Calu3 (cell line): ENCODE data around the gene C12orf75. TPM values are rescaled to one million over a fixed set of nuclear protein-coding genes. Genes with fewer than 3 reads are reported as not detected.
A peak's percentile ranks its signal among the peaks of the same experiment; 100 is the strongest.

ENCODE experiments used
- BruUV-seq: library from RNA; stranded (reverse); fragments of 400-500 nt; replicated peaks from 2 replicates; lab custom pipeline; 2021; lab: Mats Ljungman, UMichigan
- CTCF ChIA-PET: fragments of 300-600 bp; sonication (Branson Sonifier 250); formaldehyde crosslinking; loops from one replicate; lab custom pipeline; 2022; ENCODE audit warnings: antibody characterized with exemption; lab: Charles Lee
- DNase-seq: peaks from one replicate; pipeline ENCODE4 v3.0.0; 2022
- H3K27ac Mint-ChIP-seq: one replicate; pipeline ENCODE4 v1.8.0; 2022; ENCODE audit warnings: mixed read lengths; ENCODE audit not compliant: unreplicated experiment
- H3K27me3 Mint-ChIP-seq: one replicate; pipeline ENCODE4 v1.8.0; 2022; ENCODE audit warnings: mixed read lengths; ENCODE audit not compliant: unreplicated experiment
- H3K36me3 Mint-ChIP-seq: one replicate; pipeline ENCODE4 v1.8.0; 2022; ENCODE audit warnings: mild to moderate bottlenecking, moderate library complexity, mixed read lengths; ENCODE audit not compliant: insufficient read depth, unreplicated experiment
- H3K4me1 Mint-ChIP-seq: one replicate; pipeline ENCODE4 v1.8.0; 2022; ENCODE audit warnings: mild to moderate bottlenecking, low read depth, mixed read lengths; ENCODE audit not compliant: unreplicated experiment
- H3K4me3 Mint-ChIP-seq: one replicate; pipeline ENCODE4 v1.8.0; 2022; ENCODE audit warnings: mild to moderate bottlenecking, low read depth, moderate library complexity, mixed read lengths; ENCODE audit not compliant: unreplicated experiment
- H3K9me3 Mint-ChIP-seq: one replicate; pipeline ENCODE4 v1.8.0; 2022; ENCODE audit warnings: low read depth, mixed read lengths; ENCODE audit not compliant: unreplicated experiment
- intact Hi-C: fragments of 100-400 bp; cut with micrococcal nuclease; formaldehyde crosslinking; loops from one replicate; pipeline ENCODE4 v1.10.0; 2022; ENCODE audit not compliant: unreplicated experiment
- total RNA-seq: library from RNA; stranded (reverse); gene quantifications from 2 replicates; pipeline ENCODE4 v1.2.3, GENCODE V29; 2022
- TF ChIP-seq, protein P1 (sequence below): fragments of 200-600 bp; IDR thresholded peaks from one replicate; pipeline ENCODE4 v1.8.0; 2022; ENCODE audit warnings: antibody characterized with exemption; ENCODE audit not compliant: unreplicated experiment

The C12orf75 gene
- total RNA-seq, 1 experiment from 2014 or later: 363 TPM

GRCh38 chr12:105332925-105333324 lies 2.4 kb downstream of the C12orf75 start:
- H3K9me3 Mint-ChIP-seq: peaks cover 3% of the 10 kb centered on the region
- peak overlapping the region; percentile 78 for H3K4me3 Mint-ChIP-seq
- intact Hi-C loops: loop anchor here (1.0 to 5.0 kb wide), 4 partner anchors 14 to 52 kb away; no protein-coding TSS in a partner anchor
- peaks cover 47% of the 10 kb centered on the region for H3K36me3 Mint-ChIP-seq
- TF ChIP-seq, protein P1, sequence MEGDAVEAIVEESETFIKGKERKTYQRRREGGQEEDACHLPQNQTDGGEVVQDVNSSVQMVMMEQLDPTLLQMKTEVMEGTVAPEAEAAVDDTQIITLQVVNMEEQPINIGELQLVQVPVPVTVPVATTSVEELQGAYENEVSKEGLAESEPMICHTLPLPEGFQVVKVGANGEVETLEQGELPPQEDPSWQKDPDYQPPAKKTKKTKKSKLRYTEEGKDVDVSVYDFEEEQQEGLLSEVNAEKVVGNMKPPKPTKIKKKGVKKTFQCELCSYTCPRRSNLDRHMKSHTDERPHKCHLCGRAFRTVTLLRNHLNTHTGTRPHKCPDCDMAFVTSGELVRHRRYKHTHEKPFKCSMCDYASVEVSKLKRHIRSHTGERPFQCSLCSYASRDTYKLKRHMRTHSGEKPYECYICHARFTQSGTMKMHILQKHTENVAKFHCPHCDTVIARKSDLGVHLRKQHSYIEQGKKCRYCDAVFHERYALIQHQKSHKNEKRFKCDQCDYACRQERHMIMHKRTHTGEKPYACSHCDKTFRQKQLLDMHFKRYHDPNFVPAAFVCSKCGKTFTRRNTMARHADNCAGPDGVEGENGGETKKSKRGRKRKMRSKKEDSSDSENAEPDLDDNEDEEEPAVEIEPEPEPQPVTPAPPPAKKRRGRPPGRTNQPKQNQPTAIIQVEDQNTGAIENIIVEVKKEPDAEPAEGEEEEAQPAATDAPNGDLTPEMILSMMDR: no peak
- no peak for DNase-seq
- H3K27ac Mint-ChIP-seq: peak overlapping the region; percentile 75
- CTCF ChIA-PET: interaction anchor here (0.6 to 1.2 kb wide), 3 partner anchors 18 to 1056 kb away, joined by 3 to 4 read pairs (median 3); no protein-coding TSS in a partner anchor
- no peaks in the 10 kb centered on the region for H3K27me3 Mint-ChIP-seq
- H3K4me1 Mint-ChIP-seq: peaks cover 71% of the 10 kb centered on the region
- BruUV-seq: no TSS peak

- Mint-ChIP-seq H3K27ac (peak overlapping the region; percentile 10), H3K4me1 (peaks cover 66% of the 10 kb centered on the region), H3K9me3 (peaks cover 3% of the 10 kb centered on the region), H3K36me3 (peaks cover 47% of the 10 kb centered on the region), H3K4me3 (peak overlapping the region; percentile 78), H3K27me3 (no peaks in the 10 kb centered on the region)
- intact Hi-C loops: loop anchor here (2.0 to 5.0 kb wide), 3 partner anchors 33 to 99 kb away; no protein-coding TSS in a partner anchor
- no peak for DNase-seq
- BruUV-seq: no TSS peak
- TF ChIP-seq, protein P1: no peak
- CTCF ChIA-PET: interaction anchor here (1.0 to 1.3 kb wide), 2 partner anchors 13 to 112 kb away, joined by 3 read pairs; no protein-coding TSS in a partner anchor
Measured at GRCh38 chr12:105334001-105334400, 3.5 kb downstream of the C12orf75 start.

- TF ChIP-seq, protein P1: no peak
- intact Hi-C loops: loop anchor here (2.0 to 5.0 kb wide), 3 partner anchors 33 to 100 kb away; no protein-coding TSS in a partner anchor
- no peaks in the 10 kb centered on the region for H3K27me3 Mint-ChIP-seq
- CTCF ChIA-PET: interaction anchor here (0.6 to 1.3 kb wide), 4 partner anchors 14 to 760 kb away, joined by 3 to 4 read pairs (median 3); no protein-coding TSS in a partner anchor
- DNase-seq: no peak
- peak overlapping the region; percentile 10 for H3K27ac Mint-ChIP-seq
- peaks cover 47% of the 10 kb centered on the region for H3K36me3 Mint-ChIP-seq
- H3K4me3 Mint-ChIP-seq: peak overlapping the region; percentile 78
- BruUV-seq: no TSS peak
- H3K4me1 Mint-ChIP-seq: peaks cover 62% of the 10 kb centered on the region
- H3K9me3 Mint-ChIP-seq: peaks cover 3% of the 10 kb centered on the region
Measured at GRCh38 chr12:105334582-105334981, 4.1 kb downstream of the C12orf75 start.

DNA sequence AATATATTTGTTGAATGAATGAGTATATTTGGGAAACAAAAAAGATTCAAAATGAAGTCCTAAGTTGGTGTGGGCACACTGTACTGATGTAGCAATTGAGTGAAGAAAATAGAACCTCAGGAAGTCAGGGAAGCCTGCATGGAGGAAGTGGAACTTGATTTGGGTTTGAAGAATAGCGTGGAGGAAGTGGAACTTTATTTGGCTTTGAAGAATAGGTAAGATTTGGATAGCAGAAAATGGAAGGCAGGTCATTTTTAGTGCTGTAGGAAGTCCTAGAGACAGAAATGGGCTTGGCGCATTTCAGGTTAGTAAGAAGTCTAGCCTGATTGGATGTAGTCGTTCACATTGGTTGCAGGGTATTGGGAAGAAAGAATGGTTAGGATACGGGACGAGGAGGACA lies 5.4 kb downstream of the C12orf75 start:
- Mint-ChIP-seq H3K27me3 (no peaks in the 10 kb centered on the region), H3K36me3 (peaks cover 36% of the 10 kb centered on the region), H3K27ac (peak overlapping the region; percentile 25), H3K4me3 (peak overlapping the region; percentile 78), H3K9me3 (peaks cover 8% of the 10 kb centered on the region), H3K4me1 (peaks cover 54% of the 10 kb centered on the region)
- no TSS peak for BruUV-seq
- CTCF ChIA-PET: no interaction called here
- intact Hi-C loops: loop anchor here (2.0 kb wide), 1 partner anchor 101 kb away; no protein-coding TSS in a partner anchor
- TF ChIP-seq, protein P1: no peak
- DNase-seq: no peak
